H9 (cell line): ENCODE results near the gene KRT74. TPM values are rescaled to one million over a fixed set of nuclear protein-coding genes. Genes with fewer than 3 reads are reported as not detected.

Source experiments
- DNase-seq: peaks from one replicate; pipeline ENCODE4 v3.0.0-alpha.2; 2017
- H2AFZ ChIP-seq: one replicate; pipeline ENCODE4 v1.6.1; 2013; ENCODE audit warnings: mild to moderate bottlenecking, low read length, control low read depth, moderate library complexity
- H2AK5ac ChIP-seq: 2 replicates; pipeline ENCODE4 v1.6.1; 2013; ENCODE audit warnings: low read length, control low read depth, mixed read lengths; ENCODE audit not compliant: insufficient read length
- H2BK120ac ChIP-seq: one replicate; pipeline ENCODE4 v1.6.1; 2013; ENCODE audit warnings: low read depth, mild to moderate bottlenecking, low read length, control low read depth, inconsistent platforms; ENCODE audit not compliant: poor library complexity, severe bottlenecking
- H2BK12ac ChIP-seq: 2 replicates; pipeline ENCODE4 v1.6.1; 2013; ENCODE audit warnings: low read length, control low read depth, mixed read lengths, low read depth; ENCODE audit not compliant: insufficient read length
- H2BK15ac ChIP-seq: 2 replicates; pipeline ENCODE4 v1.6.1; 2013; ENCODE audit warnings: low read depth, low read length, control low read depth
- H2BK20ac ChIP-seq: one replicate; pipeline ENCODE4 v1.6.1; 2013; ENCODE audit warnings: low read depth, mild to moderate bottlenecking, low read length, control low read depth, inconsistent platforms; ENCODE audit not compliant: poor library complexity, severe bottlenecking
- H2BK5ac ChIP-seq: 2 replicates; pipeline ENCODE4 v1.6.1; 2013; ENCODE audit warnings: low read length, control low read depth, mixed read lengths; ENCODE audit not compliant: insufficient read length
- H3K14ac ChIP-seq: 2 replicates; pipeline ENCODE4 v1.6.1; 2013; ENCODE audit warnings: low read length, control low read depth; ENCODE audit not compliant: insufficient read depth
- H3K18ac ChIP-seq: 2 replicates; pipeline ENCODE4 v1.6.1; 2013; ENCODE audit warnings: low read depth, mild to moderate bottlenecking, mixed read lengths, low read length, control low read depth; ENCODE audit not compliant: insufficient read length
- H3K23ac ChIP-seq: 2 replicates; pipeline ENCODE4 v1.6.1; 2013; ENCODE audit warnings: low read length, control low read depth, mixed read lengths, low read depth; ENCODE audit not compliant: insufficient read length
- H3K23me2 ChIP-seq: 2 replicates; pipeline ENCODE4 v1.6.1; 2013; ENCODE audit warnings: low read depth, mild to moderate bottlenecking, mixed read lengths, low read length, control low read depth; ENCODE audit not compliant: insufficient read length, poor library complexity, severe bottlenecking
- H3K27ac ChIP-seq: 2 replicates; pipeline ENCODE4 v1.5.1; 2013; ENCODE audit warnings: low read length, control low read depth, mixed read lengths, low read depth; ENCODE audit not compliant: insufficient read length
- H3K27me3 ChIP-seq: 2 replicates; pipeline ENCODE4 v1.6.1; 2013; ENCODE audit warnings: low read length, control low read depth, inconsistent platforms; ENCODE audit not compliant: insufficient read depth
- H3K4ac ChIP-seq: 2 replicates; pipeline ENCODE4 v1.6.1; 2013; ENCODE audit warnings: low read depth, mild to moderate bottlenecking, control low read depth, inconsistent platforms, low read length, moderate library complexity
- H3K4me1 ChIP-seq: 2 replicates; pipeline ENCODE4 v1.6.1; 2013; ENCODE audit warnings: low read length, control low read depth, inconsistent platforms; ENCODE audit not compliant: insufficient read depth
- H3K4me2 ChIP-seq: 2 replicates; pipeline ENCODE4 v1.6.1; 2013; ENCODE audit warnings: low read length, control low read depth, mixed read lengths; ENCODE audit not compliant: insufficient read length, insufficient read depth
- H3K56ac ChIP-seq: 2 replicates; pipeline ENCODE4 v1.6.1; 2013; ENCODE audit warnings: low read depth, mild to moderate bottlenecking, mixed read lengths, low read length, control low read depth; ENCODE audit not compliant: insufficient read length
- H3K79me1 ChIP-seq: 2 replicates; pipeline ENCODE4 v1.6.1; 2013; ENCODE audit warnings: low read depth, mild to moderate bottlenecking, moderate library complexity, low read length, control low read depth, inconsistent platforms; ENCODE audit not compliant: insufficient read depth, poor library complexity, severe bottlenecking
- H3K79me2 ChIP-seq: 2 replicates; pipeline ENCODE4 v1.6.1; 2013; ENCODE audit warnings: low read length, control low read depth, inconsistent platforms; ENCODE audit not compliant: insufficient read depth
- H3K9ac ChIP-seq: 2 replicates; pipeline ENCODE4 v1.6.1; 2013; ENCODE audit warnings: low read length, control low read depth, mixed read lengths; ENCODE audit not compliant: insufficient read length; ENCODE audit errors: extremely low read depth
- H3K9me3 ChIP-seq: one replicate; pipeline ENCODE4 v1.6.1; 2013; ENCODE audit warnings: low read depth, low read length, inconsistent platforms; ENCODE audit not compliant: control insufficient read depth
- H3T11ph ChIP-seq: one replicate; pipeline ENCODE4 v1.6.1; 2013; ENCODE audit warnings: mild to moderate bottlenecking, low read length, control low read depth, inconsistent platforms
- H4K20me1 ChIP-seq: one replicate; pipeline ENCODE4 v1.6.1; 2013; ENCODE audit not compliant: control insufficient read depth, insufficient read length, insufficient read depth
- H4K5ac ChIP-seq: 2 replicates; pipeline ENCODE4 v1.6.1; 2013; ENCODE audit warnings: low read depth, mild to moderate bottlenecking, mixed read lengths, low read length, control low read depth; ENCODE audit not compliant: insufficient read length
- H4K8ac ChIP-seq: replicated peaks from 2 replicates; pipeline ENCODE4 v1.6.1; 2013; ENCODE audit warnings: low read length, control low read depth, mixed read lengths, low read depth; ENCODE audit not compliant: insufficient read length
- H4K91ac ChIP-seq: 2 replicates; pipeline ENCODE4 v1.6.1; 2013; ENCODE audit warnings: low read depth, mild to moderate bottlenecking, moderate library complexity, mixed read lengths, low read length, control low read depth; ENCODE audit not compliant: insufficient read length
- H3K27ac Mint-ChIP-seq, 3 experiments: 2 replicates in 2 of 3; 3 replicates in 1 of 3; pipeline ENCODE4 v1.8.0; 2020 to 2021; ENCODE audit warnings: mixed read lengths in 3 of 3, mild to moderate bottlenecking in 1 of 3, moderate library complexity in 1 of 3
- H3K27me3 Mint-ChIP-seq: 2 replicates; pipeline ENCODE4 v1.8.0; 2021; ENCODE audit warnings: low read depth, mild to moderate bottlenecking, moderate library complexity, mixed read lengths
- H3K36me3 Mint-ChIP-seq, 3 experiments: 2 replicates in 2 of 3; 3 replicates in 1 of 3; pipeline ENCODE4 v1.8.0; 2020 to 2021; ENCODE audit warnings: low read depth in 3 of 3, mixed read lengths in 3 of 3; ENCODE audit not compliant: insufficient read depth in 1 of 3
- H3K4me1 Mint-ChIP-seq, 2 experiments: 2 replicates each; pipeline ENCODE4 v1.8.0; 2020; ENCODE audit warnings: mixed read lengths in 2 of 2
- H3K4me3 Mint-ChIP-seq, 2 experiments: 2 replicates in 1 of 2; 3 replicates in 1 of 2; pipeline ENCODE4 v1.8.0; 2020 to 2021; ENCODE audit warnings: mild to moderate bottlenecking in 2 of 2, mixed read lengths in 2 of 2, moderate library complexity in 1 of 2
- H3K9me3 Mint-ChIP-seq, 2 experiments: 2 replicates in 1 of 2; 3 replicates in 1 of 2; pipeline ENCODE4 v1.8.0; 2020; ENCODE audit warnings: mild to moderate bottlenecking in 2 of 2, mixed read lengths in 2 of 2, moderate library complexity in 1 of 2
- CTCF ChIP-seq: fragments of 200-600 bp; sonication (generic); conservative IDR thresholded peaks from 3 replicates; pipeline ENCODE4 v1.8.0; 2021; ENCODE audit warnings: antibody characterized with exemption, mild to moderate bottlenecking
- WGBS: extraction: QIAGEN DNeasy Blood & Tissue Kit; methylation state at CpG from one replicate; pipeline ENCODE4 v1.1.7; 2013; ENCODE audit warnings: missing lambda C conversion rate, low lambda C conversion rate, mixed read lengths; ENCODE audit not compliant: insufficient read length; ENCODE audit errors: extremely low coverage; 5-methylcytosine and 5-hydroxymethylcytosine counted together
- total RNA-seq: library from RNA; stranded (reverse); gene quantifications from 2 replicates; pipeline ENCODE4 v1.2.1, GENCODE V29; 2021

KRT74 gene
- total RNA-seq, 1 experiment from 2014 or later = not detected

GRCh38 chr12:52517005-52517835, 56.4 kb downstream of the KRT74 start:
- Histone ChIP-seq H2BK15ac (no peak overlapping the region), H3K23ac (no peak overlapping the region), H2BK12ac (no peak overlapping the region), H4K8ac (no peak overlapping the region), H4K20me1 (no peaks in the 10 kb centered on the region), H3K9me3 (no peaks in the 10 kb centered on the region), H4K91ac (no peak overlapping the region), H3K4me1 (no peaks in the 10 kb centered on the region), H3K4me2 (no peak overlapping the region), H3T11ph (no peak overlapping the region), H3K27ac (no peak overlapping the region), H3K14ac (no peak overlapping the region), H3K56ac (no peak overlapping the region), H2BK120ac (no peak overlapping the region), H3K27me3 (no peaks in the 10 kb centered on the region), H3K23me2 (no peaks in the 10 kb centered on the region), H3K79me2 (no peaks in the 10 kb centered on the region), H3K18ac (no peak overlapping the region), H2AFZ (no peak overlapping the region), H3K4ac (no peak overlapping the region), H4K5ac (no peak overlapping the region), H2BK20ac (no peak overlapping the region), H3K9ac (no peak overlapping the region), H2BK5ac (no peak overlapping the region), H3K79me1 (no peaks in the 10 kb centered on the region), H2AK5ac (no peak overlapping the region)
- WGBS = no CpG with 5 or more reads among the region's 14 CpGs
- DNase-seq = no peak
- no peaks in the 10 kb centered on the region for H3K36me3 Mint-ChIP-seq
- H3K27ac Mint-ChIP-seq = no peak overlapping the region
- H3K4me1 Mint-ChIP-seq = peaks cover 11 to 17% of the 10 kb centered on the region in 2 experiments
- H3K27me3 Mint-ChIP-seq = peaks cover 6% of the 10 kb centered on the region
- no peaks in the 10 kb centered on the region; a peak in 2 of 5 replicates for H3K9me3 Mint-ChIP-seq
- TF ChIP-seq CTCF = no peak
- no peak overlapping the region for H3K4me3 Mint-ChIP-seq
